Panc1 (cell line): ENCODE results near the gene C1GALT1C1. TPM values are rescaled to one million over a fixed set of nuclear protein-coding genes. Genes with fewer than 3 reads are reported as not detected.

Source experiments
- ATAC-seq: fragments of 200-7000 bp; cut with Tn5 transposase; 2 replicates; pipeline ENCODE4 v1.9.1; 2020; ENCODE audit warnings: mild to moderate bottlenecking, moderate library complexity
- BruUV-seq: library from RNA; stranded (reverse); fragments of 400-500 nt; replicated peaks from 2 replicates; lab custom pipeline; 2021; lab: Mats Ljungman, UMichigan
- CTCF ChIA-PET: fragments of 300-600 bp; sonication (Branson Sonifier 250); formaldehyde crosslinking; loops from one replicate; lab custom pipeline; 2022; ENCODE audit warnings: antibody characterized with exemption; lab: Charles Lee
- POLR2A ChIA-PET: fragments of 300-600 bp; sonication (Branson Sonifier 250); formaldehyde crosslinking; loops from one replicate; lab custom pipeline; 2022; ENCODE audit warnings: antibody characterized with exemption; lab: Charles Lee
- DNase-seq: peaks from one replicate; pipeline ENCODE4 v3.0.0-alpha.2; 2010; ENCODE audit warnings: low read depth, low spot score
- H3K27ac ChIP-seq: 2 replicates; pipeline ENCODE4 v1.5.1; 2011; ENCODE audit warnings: mild to moderate bottlenecking, low read length, inconsistent platforms
- H3K27me3 ChIP-seq: fragments of 200-500 bp; sonication (Bioruptor generic); 2 replicates; pipeline ENCODE4 v1.6.0; 2014; ENCODE audit warnings: low read length, inconsistent platforms; ENCODE audit not compliant: control insufficient read depth, insufficient read depth
- H3K36me3 ChIP-seq: fragments of 200-500 bp; sonication (Bioruptor generic); 2 replicates; pipeline ENCODE4 v1.5.1; 2014; ENCODE audit warnings: inconsistent platforms, mild to moderate bottlenecking, low read length, moderate library complexity; ENCODE audit not compliant: control insufficient read depth, insufficient read depth
- H3K4me1 ChIP-seq: 2 replicates; pipeline ENCODE4 v1.5.1; 2011; ENCODE audit warnings: inconsistent platforms, mild to moderate bottlenecking, low read length, moderate library complexity; ENCODE audit not compliant: control insufficient read depth, insufficient read depth
- H3K4me3 ChIP-seq, 2 experiments: 2 replicates each; pipeline ENCODE4 v1.5.1; 2011 to 2012; ENCODE audit warnings: low read depth in 2 of 2, low read length in 2 of 2, mild to moderate bottlenecking in 2 of 2, inconsistent platforms in 1 of 2, moderate library complexity in 1 of 2
- H3K9me3 ChIP-seq: fragments of 200-500 bp; sonication (Bioruptor generic); 2 replicates; pipeline ENCODE4 v1.5.1; 2014; ENCODE audit warnings: low read depth, mild to moderate bottlenecking, inconsistent platforms, low read length, moderate library complexity; ENCODE audit not compliant: control insufficient read depth, insufficient read depth
- POLR2AphosphoS5 ChIP-seq: IDR thresholded peaks from 2 replicates; pipeline ENCODE4 v1.6.1; 2012; ENCODE audit warnings: mild to moderate bottlenecking, low read depth, low read length, moderate library complexity
- SIN3A ChIP-seq: IDR thresholded peaks from 2 replicates; pipeline ENCODE4 v1.6.1; 2012; ENCODE audit warnings: low read depth, mild to moderate bottlenecking, low read length, moderate library complexity, borderline replicate concordance; ENCODE audit not compliant: insufficient read depth
- TCF7L2 ChIP-seq: IDR thresholded peaks from 2 replicates; pipeline ENCODE4 v1.6.1; 2011; ENCODE audit warnings: mild to moderate bottlenecking, low read depth, low read length, inconsistent platforms
- in situ Hi-C: cut with HindIII; loops from 2 replicates; pipeline ENCODE4 v1.10.0; 2016; ENCODE audit warnings: low sequenced_read_pairs, low pct_unique_long_range_greater_than_20kb
- intact Hi-C: fragments of 100-400 bp; cut with micrococcal nuclease; formaldehyde crosslinking; loops from one replicate; pipeline ENCODE4 v1.10.0; 2022; ENCODE audit not compliant: unreplicated experiment
- total RNA-seq: library from RNA; stranded (reverse); gene quantifications from one replicate; pipeline ENCODE4 v1.2.1, GENCODE V29; 2021; ENCODE audit not compliant: unreplicated experiment
- TF ChIP-seq, protein P1 (sequence below), 2 experiments: IDR thresholded peaks; 2 replicates each; pipeline ENCODE4 v1.6.1; 2011 to 2012; ENCODE audit warnings: low read depth in 2 of 2, control low read depth in 1 of 2, low read length in 1 of 2, mild to moderate bottlenecking in 1 of 2, moderate library complexity in 1 of 2; ENCODE audit not compliant: insufficient read depth in 1 of 2
- TF ChIP-seq, protein P2 (sequence below): fragments of 450-650 bp; IDR thresholded peaks from 2 replicates; pipeline ENCODE4 v1.5.1; 2017; ENCODE audit warnings: mild to moderate bottlenecking

The C1GALT1C1 gene
- total RNA-seq, 1 experiment from 2014 or later = 32.4 TPM

DNA sequence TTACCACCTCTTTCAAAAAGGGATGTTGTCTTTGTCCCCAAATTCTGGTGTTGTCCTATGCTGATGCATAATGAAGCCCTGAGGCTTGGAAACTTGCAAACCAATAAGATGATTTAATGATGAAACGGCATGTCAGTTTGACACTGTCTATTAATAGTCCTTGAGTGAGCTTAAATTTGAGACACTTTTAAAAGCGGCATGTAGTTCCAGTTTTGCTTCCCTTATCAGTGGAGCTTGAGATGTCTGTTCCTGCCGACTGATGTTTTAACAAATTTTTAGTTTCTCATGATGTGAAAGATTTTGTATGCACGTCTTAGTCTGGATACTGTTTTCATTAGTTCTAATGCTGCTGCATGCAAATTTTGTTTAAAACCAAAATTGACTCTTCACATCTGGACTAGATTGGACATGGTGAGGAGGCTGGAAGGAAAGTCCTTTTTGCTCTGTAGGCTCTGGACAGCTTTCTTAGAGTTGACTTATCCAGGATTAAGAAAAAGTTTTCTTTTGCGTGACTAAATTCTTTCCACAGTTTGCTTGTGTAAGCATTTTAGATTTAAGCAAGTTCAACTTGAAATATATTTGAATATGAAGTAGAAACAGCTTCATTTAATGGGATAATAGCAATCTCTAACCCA is 11.7 kb downstream of the C1GALT1C1 start:
- TF ChIP-seq, protein P1, sequence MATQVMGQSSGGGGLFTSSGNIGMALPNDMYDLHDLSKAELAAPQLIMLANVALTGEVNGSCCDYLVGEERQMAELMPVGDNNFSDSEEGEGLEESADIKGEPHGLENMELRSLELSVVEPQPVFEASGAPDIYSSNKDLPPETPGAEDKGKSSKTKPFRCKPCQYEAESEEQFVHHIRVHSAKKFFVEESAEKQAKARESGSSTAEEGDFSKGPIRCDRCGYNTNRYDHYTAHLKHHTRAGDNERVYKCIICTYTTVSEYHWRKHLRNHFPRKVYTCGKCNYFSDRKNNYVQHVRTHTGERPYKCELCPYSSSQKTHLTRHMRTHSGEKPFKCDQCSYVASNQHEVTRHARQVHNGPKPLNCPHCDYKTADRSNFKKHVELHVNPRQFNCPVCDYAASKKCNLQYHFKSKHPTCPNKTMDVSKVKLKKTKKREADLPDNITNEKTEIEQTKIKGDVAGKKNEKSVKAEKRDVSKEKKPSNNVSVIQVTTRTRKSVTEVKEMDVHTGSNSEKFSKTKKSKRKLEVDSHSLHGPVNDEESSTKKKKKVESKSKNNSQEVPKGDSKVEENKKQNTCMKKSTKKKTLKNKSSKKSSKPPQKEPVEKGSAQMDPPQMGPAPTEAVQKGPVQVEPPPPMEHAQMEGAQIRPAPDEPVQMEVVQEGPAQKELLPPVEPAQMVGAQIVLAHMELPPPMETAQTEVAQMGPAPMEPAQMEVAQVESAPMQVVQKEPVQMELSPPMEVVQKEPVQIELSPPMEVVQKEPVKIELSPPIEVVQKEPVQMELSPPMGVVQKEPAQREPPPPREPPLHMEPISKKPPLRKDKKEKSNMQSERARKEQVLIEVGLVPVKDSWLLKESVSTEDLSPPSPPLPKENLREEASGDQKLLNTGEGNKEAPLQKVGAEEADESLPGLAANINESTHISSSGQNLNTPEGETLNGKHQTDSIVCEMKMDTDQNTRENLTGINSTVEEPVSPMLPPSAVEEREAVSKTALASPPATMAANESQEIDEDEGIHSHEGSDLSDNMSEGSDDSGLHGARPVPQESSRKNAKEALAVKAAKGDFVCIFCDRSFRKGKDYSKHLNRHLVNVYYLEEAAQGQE (IDR thresholded peaks at IDR 0.05; ENCODE audit: insufficient read depth in 1 of 2, low read depth in 2 of 2, low read length in 1 of 2) = no peak
- intact Hi-C loops (no loop called here), in situ Hi-C loops (no loop called here)
- peaks cover 7% of the 10 kb centered on the region for H3K36me3 ChIP-seq
- ChIA-PET POLR2A (no interaction called here), CTCF (interaction anchor here (0.7 kb wide), 1 partner anchor 1050 kb away, joined by 3 read pairs; no protein-coding TSS in a partner anchor)
- BruUV-seq = no TSS peak
- no peak overlapping the region for H3K4me3 ChIP-seq
- H3K9me3 ChIP-seq = no peaks in the 10 kb centered on the region
- DNase-seq (no peak), ATAC-seq (no peak)
- no peaks in the 10 kb centered on the region for H3K4me1 ChIP-seq
- H3K27me3 ChIP-seq = no peaks in the 10 kb centered on the region
- H3K27ac ChIP-seq = no peak overlapping the region

DNA sequence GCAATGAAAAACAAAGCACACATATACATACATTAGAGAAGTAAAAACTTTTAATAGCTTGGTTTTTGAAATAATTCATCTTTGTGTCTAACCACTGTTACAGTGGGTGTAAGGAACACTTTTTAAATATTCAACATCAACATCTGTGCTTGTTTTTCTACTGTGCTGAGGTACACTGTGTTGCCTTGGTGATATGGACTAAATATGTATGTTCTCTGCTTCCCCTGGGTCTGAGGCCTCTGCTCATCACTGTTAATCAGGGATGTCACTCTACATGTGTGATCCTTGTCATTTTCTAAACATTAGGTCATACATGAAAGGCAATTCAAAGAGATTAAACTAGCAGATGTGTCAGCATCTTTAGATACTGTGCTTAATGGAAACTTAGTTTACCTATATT is 15.0 kb downstream of the C1GALT1C1 start:
- DNase-seq = no peak
- BruUV-seq = no TSS peak
- Histone ChIP-seq H3K27ac (no peak overlapping the region), H3K36me3 (peaks cover 10% of the 10 kb centered on the region), H3K9me3 (no peaks in the 10 kb centered on the region), H3K4me3 (no peak overlapping the region), H3K4me1 (no peaks in the 10 kb centered on the region), H3K27me3 (no peaks in the 10 kb centered on the region)
- in situ Hi-C loops (no loop called here), intact Hi-C loops (no loop called here)
- CTCF ChIA-PET = no interaction called here
- no peak for TF ChIP-seq POLR2AphosphoS5
- no peak for TF ChIP-seq TCF7L2
- TF ChIP-seq, protein P2, sequence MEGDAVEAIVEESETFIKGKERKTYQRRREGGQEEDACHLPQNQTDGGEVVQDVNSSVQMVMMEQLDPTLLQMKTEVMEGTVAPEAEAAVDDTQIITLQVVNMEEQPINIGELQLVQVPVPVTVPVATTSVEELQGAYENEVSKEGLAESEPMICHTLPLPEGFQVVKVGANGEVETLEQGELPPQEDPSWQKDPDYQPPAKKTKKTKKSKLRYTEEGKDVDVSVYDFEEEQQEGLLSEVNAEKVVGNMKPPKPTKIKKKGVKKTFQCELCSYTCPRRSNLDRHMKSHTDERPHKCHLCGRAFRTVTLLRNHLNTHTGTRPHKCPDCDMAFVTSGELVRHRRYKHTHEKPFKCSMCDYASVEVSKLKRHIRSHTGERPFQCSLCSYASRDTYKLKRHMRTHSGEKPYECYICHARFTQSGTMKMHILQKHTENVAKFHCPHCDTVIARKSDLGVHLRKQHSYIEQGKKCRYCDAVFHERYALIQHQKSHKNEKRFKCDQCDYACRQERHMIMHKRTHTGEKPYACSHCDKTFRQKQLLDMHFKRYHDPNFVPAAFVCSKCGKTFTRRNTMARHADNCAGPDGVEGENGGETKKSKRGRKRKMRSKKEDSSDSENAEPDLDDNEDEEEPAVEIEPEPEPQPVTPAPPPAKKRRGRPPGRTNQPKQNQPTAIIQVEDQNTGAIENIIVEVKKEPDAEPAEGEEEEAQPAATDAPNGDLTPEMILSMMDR = no peak
- TF ChIP-seq, protein P1 (IDR thresholded peaks at IDR 0.05; ENCODE audit: insufficient read depth in 1 of 2, low read depth in 2 of 2, low read length in 1 of 2) = no peak
- TF ChIP-seq SIN3A = no peak
- ATAC-seq = no peak
- POLR2A ChIA-PET = no interaction called here
